GM21360 (cell line): ENCODE results near the gene SCAI.
"Not testable (repeated sequence)": the region's sequence is repeated elsewhere in the genome, so short reads cannot be mapped to it uniquely, and the experiment has no call there.

Source experiments
- ATAC-seq: cut with Tn5 transposase; IDR thresholded peaks from one replicate; pipeline ENCODE4 v1.9.1; 2021; ENCODE audit warnings: mild to moderate bottlenecking, moderate library complexity; ENCODE audit not compliant: unreplicated experiment

The SCAI gene

DNA sequence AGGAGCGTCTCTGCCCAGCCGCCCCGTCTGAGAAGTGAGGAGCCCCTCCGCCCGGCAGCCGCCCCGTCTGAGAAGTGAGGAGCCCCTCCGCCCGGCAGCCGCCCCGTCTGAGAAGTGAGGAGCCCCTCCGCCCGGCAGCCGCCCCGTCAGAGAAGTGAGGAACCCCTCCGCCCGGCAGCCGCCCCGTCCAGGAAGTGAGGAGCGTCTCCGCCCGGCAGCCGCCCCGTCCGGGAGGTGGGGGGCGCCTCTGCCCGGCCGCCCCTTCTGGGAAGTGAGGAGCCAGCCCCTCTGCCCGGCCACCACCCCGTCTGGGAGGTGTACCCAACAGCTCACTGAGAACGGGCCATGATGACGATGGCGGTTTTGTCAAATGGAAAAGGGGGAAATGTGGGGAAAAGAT, 34.8 kb downstream of the SCAI start:
- ATAC-seq = not testable (repeated sequence)

DNA sequence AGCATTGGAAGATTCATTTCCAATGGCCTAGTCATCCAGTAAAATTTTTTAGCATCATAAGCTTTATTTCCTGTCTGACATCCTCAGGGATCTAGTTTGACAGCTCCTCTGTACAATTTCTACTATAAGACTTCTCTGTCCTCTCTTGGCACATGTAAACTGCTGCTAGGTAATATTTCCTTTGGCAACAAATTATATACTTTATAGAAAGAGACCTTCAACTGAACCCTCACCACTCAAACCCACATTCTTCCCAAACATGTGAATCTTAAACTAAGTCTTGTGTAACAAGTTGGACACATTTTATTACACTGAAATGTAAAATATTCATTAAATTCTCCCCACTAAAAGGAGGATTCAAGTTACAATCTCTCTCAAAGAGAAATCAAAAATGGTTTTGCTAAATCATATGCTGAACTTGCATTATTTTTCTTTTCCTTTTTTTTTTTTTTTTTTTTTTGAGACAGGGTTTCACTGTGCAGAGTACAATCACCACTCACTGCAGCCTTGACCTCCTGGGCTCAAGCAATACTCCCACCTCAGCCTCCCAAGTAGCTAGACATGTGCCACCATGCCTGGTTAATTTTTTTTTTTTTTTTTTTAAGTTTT, 36.9 kb downstream of the SCAI start:
- ATAC-seq = no peak

DNA sequence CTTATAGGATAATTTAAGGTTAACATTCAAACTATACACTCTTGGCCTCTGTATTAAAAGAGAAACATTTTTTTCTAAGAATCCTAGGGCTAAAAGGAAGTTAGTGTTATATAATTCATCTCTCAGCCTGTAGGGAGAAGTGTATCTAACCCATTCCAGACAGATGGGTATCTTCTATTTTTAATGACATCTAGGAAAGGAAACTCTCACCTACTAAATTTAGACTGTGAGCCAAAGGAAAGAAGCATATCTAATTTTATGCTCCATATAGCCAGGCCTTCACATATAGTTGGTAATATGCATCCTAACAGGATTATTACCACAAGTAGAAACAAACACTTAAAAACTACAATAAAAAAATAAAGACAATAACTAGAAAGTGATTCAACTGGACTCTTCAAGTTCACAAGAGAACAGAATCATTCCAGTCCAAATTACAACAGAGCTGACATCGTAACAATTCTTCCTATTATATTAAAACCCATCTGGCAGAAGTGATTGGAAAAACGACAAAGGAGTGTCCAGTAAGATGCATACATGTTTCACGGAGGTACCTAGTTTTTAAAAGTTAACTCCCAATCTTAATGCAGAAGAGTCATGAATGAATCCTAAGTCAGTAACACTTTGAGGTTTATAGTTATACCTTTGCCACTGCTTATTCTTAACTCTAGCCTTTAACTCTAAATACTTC, 39.4 kb downstream of the SCAI start:
- ATAC-seq = no peak

DNA sequence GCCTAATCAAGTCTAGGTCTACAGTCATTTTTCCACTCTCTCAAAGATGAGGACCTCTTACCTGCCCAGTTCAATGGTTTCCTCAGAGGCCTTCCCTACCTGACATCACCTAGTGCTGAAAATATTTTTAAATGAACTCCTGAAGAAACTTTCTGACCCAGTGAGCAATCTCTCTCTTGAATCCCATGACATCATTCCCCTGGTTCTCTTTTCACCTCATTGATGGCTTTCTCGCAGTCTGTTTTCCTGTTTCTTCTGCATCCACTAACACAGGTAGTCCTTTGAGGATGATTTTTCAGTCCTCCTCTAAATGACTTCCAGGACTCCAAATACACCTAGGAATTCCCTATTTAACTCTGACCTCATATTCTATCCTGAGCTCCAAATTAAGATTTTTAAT, 40.3 kb downstream of the SCAI start:
- ATAC-seq = no peak

DNA sequence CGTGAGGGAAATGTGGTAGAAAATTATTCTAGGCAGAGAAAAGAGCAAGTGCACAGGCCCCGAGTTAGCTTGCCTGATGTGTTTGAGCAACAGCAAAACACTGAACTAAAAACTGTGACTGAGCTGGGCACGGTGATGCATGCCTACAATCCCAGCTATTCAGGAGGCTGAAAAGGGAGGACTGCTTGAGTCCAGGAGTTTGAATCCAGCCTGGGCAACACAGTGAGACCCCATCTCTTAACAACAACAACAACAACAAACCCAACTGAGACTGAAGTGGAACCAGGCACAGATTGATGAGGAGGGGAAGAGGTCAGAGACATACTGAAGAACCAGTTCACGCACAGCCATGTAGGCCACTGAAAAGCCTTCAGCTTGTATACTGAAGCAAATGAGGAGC, 42.5 kb downstream of the SCAI start:
- no peak for ATAC-seq

DNA sequence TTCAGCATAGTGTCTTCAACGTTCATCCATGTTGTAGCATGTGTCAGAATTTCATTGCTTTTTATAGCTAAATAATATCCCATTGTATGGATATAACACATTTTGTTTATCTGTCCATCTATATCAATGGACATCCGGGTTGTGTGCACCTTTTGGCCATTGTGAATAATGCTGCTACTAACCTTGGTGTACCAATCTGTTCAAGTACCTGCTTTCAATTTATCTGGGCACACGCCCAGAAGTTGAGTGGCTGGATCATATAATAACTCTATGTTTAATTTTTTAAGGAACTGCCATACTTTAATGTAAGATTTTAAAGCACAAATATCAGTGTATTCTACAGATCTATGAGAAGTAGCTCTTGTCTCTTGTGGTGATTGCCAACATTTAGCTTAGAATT, 43.5 kb downstream of the SCAI start:
- ATAC-seq = no peak

DNA sequence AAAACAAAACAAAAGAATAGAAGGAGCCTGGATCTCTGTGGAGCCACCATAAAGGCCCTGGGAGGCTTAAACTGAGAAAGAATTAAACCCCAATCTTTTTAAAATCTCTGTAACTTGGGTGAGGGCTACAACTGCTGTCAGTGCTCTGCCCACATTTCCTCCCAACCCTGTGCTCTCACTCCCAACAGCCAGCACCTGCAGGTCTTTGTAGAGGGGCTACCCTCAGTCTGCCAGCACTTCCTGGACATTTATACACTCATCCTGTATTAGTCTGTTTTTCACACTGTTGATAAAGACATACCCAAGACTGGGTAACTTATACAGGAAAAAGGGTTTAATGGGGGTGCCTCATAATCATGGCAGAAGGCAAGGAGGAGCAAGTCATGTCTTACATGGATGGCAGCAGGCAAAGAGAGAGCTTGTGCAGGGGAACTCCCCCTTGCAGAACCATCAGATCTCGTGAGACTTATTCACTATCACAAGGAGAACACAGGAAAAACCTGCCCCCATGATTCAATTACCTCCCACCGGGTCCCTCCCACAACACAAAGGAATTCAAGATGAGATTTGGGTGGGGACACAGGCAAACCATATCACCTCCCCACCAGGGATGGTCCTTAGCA, 47.4 kb downstream of the SCAI start:
- ATAC-seq = no peak

DNA sequence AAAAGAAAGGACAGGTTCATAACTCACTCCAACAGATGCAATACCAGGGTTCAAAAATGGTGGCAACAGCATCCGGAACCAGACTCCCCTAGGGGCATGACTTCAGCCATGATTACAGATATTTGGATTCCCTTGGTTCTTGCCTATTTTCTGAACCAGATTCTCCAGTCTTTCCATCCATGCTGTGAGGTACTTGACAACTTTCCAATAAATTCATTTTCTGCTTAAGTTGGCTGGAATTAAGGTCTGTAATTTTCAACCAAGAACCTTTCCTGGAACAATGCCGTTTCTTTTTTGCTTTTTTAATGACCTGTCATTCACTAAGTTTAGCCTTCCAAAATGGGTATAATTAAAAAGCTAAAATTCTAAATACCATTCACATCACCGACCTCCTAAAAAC, 52.2 kb downstream of the SCAI start:
- ATAC-seq = no peak

DNA sequence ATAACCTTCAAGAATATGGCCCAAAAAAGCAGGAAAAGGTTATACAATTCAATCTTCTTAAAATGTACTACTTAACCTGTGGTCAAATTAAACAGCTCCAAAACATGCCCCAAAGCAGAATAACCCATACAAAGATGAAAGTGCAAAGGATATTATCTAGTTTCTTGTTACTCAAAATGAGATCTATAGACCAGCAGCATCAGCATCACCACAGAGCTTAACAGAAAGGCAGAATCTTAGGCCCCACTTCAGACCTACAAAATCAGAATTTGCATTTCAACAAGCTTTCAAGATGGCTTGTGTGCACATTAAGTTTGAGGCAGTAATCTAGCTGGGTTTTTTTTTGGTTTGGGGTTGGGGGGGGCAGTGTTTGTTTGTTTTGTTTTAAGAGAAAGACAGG, 54.0 kb downstream of the SCAI start:
- no peak for ATAC-seq

DNA sequence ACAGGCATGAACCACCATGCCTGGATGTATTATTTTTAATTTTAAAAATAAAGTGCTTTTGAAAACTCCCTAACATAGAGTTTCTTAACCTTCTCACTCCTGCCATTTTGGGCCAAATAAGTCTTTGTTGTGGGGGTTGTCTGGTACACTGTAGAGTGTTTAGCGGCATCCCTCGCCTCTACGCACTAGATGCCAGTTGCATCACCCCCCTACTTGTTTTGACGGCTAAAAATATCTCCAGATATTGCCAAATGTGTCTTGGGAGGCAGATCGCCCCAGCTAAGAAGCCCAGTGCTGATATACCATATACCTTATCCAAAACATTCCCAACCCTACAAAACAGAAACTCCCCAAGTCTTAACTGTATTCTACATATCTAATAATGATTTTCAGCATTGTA, 54.6 kb downstream of the SCAI start:
- ATAC-seq = no peak

DNA sequence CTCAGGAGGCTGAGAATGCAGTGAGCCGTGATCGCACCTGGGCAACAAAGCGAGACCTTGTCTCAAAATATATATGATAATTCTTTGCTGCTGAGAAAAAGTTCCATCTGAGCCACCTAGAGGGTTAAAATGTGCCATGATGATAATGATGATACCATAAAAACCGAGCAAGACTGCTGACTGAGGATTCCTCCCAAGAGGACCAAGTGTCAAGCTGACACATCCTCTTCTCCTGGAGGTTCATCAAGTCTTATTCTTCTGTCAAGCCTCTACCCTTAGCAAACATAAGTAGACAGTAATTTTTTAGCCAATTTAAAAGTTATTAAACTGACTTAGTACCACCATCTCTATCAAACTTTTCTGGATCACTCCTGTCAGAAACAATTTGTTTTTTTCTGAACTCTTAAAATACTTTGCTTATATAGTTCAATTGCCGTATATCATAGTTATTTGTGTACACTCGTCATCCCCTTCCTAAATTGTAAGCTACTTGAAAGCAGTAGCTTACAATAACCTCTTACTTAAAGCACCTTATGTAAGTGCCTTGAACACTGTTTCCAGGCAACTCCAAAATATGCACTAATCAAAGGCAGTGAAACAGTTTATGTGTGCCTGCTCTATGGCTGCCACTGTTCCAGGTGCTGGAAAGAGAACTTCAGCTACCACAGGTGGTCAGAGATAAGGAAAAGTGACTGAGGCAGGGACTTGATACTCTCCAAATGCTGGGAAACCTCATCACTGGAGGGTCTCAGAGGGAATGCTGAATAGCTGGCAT, 57.4 kb downstream of the SCAI start:
- ATAC-seq = no peak

DNA sequence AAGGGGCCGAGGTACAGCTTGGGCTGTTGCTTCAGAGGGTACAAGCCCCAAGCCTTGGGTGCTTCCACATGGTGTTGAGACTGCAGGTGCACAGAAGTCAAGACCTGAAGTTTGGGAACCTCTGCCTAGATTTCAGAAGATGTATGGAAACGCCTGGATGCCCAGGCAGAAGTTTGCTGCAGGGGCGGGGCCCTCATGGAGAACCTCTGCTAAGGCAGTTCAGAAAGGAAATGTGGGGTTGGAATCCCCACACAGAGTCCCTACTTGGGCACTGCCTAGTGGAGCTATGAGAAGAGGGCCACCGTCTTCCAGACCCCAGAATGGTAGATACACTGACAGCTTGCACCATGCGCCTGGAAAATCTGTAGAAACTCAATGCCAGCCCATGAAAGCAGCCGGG, 61.1 kb downstream of the SCAI start:
- ATAC-seq = not testable (repeated sequence)

DNA sequence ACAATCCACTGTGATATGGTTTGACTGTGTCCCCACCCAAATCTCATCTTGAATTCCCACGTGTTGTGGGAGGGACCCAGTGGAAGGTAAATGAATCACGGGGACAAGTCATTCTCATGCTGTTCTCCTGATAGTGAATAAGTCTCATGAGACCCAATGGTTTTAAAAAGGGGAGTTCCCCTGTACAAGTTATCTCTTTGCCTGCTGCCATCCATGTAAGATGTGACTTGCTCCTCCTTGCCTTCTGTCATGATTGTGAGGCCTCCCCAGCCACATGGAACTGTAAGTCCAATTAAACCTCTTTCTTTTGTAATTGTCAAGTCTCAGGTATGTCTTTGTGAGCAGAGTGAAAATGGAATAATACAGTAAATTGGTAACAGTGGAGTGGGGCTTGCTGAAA, 62.5 kb downstream of the SCAI start:
- not testable (repeated sequence) for ATAC-seq

DNA sequence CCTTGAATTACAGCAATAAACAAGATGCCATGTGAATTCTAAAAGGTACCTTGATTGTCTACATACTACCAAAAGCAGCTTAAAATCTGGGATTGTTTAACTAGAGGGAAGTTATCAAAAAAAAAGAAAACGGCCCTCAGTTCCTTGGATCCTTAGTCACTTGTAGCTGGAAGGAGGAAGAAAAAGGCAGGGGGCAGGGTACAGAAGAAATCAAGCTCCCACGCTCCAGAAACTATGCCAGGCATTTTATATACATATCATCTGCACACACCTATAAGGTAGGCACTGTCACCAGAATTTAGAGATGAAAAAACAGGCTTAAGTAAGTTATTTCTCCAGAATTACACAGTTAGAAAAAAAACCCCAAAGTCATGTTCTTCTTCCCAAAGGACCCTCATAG, 63.4 kb downstream of the SCAI start:
- no peak for ATAC-seq

DNA sequence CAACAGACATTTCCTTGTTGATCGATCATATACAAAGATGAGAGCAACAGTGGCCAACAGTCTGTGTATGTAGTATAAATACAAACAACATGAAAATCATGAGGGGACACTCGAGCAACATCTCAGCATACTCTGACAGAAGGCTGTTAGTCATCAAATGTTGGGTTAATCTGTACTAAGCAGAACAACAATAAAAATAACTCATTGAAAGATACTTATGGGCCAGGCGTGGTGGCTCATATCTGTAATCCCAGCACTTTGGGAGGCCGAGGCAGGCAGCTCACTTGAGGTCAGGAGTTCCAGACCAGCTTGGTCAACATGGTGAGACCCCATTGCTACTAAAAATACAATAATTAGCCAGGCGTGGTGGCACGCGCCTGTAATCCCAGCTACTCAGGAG, 67.3 kb downstream of the SCAI start:
- ATAC-seq = no peak

DNA sequence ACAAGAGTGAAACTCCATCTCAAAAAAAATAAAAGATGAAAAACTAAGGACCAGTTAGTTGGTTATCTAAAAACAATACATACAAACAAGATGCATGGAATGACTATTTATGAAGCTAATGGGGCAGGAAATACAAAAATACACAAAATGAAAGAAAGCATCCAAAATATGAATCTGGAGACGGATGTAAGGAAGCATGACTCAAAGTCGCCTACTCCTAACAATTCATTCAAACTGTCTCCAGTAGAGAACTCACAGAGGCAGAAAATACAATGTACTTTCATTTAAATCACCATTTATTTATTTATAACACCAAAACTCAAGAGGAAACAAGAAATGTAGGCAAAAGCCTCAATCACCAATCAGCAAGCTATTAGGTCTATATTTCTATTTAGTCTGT, 68.4 kb downstream of the SCAI start:
- no peak for ATAC-seq

DNA sequence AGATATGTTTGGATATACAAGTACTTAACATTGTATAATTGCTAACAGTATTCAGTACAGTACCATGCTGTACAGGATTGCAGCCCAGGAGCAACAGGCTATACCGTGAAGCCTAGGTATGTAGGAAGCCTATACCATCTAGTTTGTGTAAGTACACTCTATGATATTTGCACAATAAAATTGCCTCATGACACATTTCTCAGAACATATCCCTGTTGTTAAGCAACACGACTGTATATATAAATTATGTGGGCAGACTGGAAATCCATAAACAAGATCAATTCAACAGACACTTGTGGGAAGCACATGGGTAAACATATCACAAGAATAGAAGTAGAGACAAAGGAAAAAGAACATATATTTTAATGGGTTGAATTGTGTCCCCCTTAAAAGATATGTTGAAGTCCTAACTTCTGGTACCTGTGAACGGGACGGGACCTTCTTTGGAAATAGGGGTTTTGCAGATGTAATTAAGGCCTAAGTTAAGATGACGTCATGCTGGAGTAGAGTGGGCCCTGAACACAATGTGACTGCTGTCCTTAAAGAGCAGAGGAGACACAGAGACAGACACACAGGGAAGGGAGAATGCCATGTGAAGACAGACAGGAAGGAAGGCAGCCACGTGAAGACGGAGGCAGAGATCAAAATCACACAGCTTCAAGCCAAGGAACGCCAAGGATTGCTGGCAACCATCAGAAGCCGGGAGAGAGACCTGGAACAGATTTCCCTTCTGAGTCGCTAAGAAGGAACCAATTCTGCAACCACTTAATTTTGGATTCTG, 76.3 kb downstream of the SCAI start:
- no peak for ATAC-seq

DNA sequence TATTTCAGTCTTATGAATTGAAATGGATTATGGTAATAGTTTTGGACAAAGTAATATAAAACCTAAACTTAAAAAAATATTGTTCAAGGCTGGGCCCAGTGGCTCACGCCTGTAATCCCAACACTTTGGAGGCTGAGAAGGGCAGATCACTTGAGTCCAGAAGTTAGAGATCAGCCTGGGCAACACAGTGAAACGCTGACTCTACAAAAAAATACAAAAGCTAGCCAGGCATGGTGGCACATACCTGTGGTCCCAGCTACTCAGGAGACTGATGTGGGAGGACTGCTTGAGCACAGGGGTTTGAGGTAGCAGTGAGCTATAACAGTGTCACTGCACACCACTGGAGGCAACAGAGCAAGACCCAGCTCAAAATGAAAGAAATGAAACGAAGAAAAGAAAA, 81.9 kb downstream of the SCAI start:
- no peak for ATAC-seq

DNA sequence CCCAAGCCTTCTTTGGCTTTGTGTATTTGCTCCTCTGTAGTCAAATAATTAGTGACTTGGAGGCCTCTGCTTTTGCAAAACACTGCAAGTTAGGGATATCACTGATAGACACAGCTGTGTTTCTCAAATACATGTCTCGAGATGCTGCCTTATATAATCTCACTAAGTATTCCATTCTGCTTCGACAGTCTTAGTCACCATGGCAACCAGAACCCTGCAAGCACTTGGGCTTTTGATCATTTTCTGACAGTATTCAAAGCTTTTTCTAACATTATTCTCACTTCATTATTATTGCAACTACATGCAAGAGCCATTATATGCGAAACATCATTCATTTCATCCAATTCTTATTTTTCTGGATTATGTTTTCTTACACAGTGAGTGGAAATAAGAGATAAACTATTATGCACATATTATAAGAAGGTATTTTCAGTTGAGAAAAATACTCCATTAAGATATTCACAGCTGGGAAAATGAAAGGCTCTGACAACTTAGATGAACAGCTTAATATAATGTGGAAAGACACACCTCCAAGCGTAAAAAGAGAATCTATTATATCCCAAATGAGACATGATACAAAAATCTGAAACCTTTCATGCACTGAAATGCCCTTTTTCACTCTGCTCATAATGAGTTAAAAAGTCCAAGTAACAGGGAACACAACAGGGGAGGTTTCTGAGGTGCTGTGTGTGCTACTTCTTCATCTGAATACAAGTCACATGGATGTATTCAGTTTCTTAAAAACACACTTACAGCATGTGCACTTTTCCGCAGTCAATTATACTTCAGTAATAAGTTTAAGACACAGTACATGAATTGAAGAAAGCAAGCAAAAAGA, 93.9 kb downstream of the SCAI start:
- ATAC-seq = no peak

DNA sequence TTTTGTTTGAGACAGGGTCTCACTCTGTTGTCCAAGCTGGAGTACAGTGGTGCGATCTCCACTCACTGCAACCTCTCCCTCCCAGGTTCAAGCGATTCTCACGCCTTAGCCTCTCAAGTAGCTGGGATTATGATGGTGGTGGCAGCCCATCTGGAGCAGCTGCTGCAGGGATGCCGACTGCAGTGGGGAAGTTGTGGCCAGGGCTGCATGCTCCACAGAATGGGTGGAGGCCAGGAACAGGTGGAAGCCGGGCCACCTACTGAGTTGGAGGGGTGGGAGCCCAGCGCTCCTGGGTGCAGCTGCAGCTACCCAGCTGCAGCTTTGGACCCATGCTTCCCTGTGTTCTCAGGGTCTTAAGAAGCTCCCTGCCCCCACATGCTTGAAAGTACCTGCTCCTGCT, 99.7 kb downstream of the SCAI start:
- no peak for ATAC-seq
